ENCODE measurements around the gene ADRB1.
A peak's percentile ranks its signal among the peaks of the same experiment; 100 is the strongest.

ADRB1 gene

DNA sequence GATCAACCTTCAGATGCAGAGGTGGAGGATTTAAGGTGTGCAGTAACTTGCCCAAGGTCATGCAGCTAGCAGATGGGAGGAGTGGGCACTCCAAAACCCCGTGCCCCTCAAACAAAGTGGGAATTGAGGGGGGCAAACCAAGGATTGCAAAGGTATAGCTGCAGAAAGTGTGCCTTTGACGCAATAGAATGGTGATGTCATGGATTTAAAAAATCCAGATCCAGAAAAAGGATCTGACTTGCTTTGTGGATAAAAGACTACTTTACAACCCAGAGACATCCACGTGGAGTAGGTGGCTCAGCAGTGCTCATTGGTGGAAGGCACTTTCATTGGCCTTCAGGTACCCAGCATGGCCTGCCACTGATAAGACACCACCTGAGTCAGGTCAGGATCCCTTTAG lies 15.7 kb upstream of the ADRB1 start:
- no peaks in the 10 kb centered on the region for H3K4me1 ChIP-seq (ENCODE audit: insufficient read depth, low read length)
- no peaks in the 10 kb centered on the region for H3K9me3 ChIP-seq (ENCODE audit: low read length)
- H3K27me3 ChIP-seq (ENCODE audit: control insufficient read depth in 1 of 2, insufficient read depth in 2 of 2, low read length in 2 of 2) = no peaks in the 10 kb centered on the region
- H3K4me3 ChIP-seq (ENCODE audit: low read depth in 1 of 2, low read length in 2 of 2) = no peak overlapping the region
- H3K27ac ChIP-seq (ENCODE audit: low read depth, low read length) = no peak overlapping the region
- H3K36me3 ChIP-seq (ENCODE audit: insufficient read depth, low read length) = no peaks in the 10 kb centered on the region
- no peak overlapping the region for H3K9ac ChIP-seq (ENCODE audit: low read length)

DNA sequence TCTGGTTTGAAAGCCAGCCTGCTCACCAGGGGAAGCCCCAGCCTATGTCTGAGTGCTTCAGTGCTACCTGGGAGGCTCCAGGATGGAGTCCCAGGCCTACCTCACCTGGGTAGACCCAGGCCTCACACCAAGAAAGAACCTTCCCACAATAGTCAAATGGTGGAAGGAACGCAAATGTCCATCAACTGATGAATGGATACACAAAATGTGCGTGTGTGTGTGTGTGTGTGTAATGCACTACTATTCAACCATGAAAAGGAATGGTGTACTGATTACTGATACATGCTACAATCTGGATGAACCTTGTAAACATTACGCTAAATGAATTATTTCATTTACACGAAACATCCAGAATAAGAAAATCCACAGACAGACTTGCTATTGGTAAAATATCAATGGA lies 15.2 kb upstream of the ADRB1 start:
- no peak overlapping the region for H3K9ac ChIP-seq (ENCODE audit: low read length)
- no peak overlapping the region for H3K27ac ChIP-seq (ENCODE audit: low read depth, low read length)
- H3K4me1 ChIP-seq (ENCODE audit: insufficient read depth, low read length) = no peaks in the 10 kb centered on the region
- H3K36me3 ChIP-seq (ENCODE audit: insufficient read depth, low read length) = no peaks in the 10 kb centered on the region
- H3K4me3 ChIP-seq (ENCODE audit: low read depth in 1 of 2, low read length in 2 of 2) = no peak overlapping the region
- H3K9me3 ChIP-seq (ENCODE audit: low read length) = no peaks in the 10 kb centered on the region
- no peaks in the 10 kb centered on the region for H3K27me3 ChIP-seq (ENCODE audit: control insufficient read depth in 1 of 2, insufficient read depth in 2 of 2, low read length in 2 of 2)

DNA sequence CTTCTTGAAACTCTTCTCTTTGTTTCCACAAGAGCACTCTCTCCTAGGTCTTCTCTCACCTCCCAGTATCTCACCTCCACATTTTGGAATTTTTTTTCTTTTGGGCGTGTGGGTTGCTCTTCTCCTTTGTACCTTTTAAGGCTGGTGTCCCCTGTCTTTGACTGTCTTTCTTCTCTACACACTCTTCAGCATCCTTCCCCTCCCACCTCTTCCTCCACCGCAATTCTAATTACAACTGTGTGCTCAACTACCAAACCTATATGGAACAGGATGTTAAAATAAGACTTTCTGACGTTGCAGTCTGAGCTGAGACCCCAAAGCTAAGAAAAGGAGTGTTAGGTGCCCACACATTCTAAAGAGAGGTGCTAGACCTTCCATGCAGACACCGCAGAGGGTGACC lies 14.0 kb upstream of the ADRB1 start:
- H3K9me3 ChIP-seq (ENCODE audit: low read length) = no peaks in the 10 kb centered on the region
- H3K4me3 ChIP-seq (ENCODE audit: low read depth in 1 of 2, low read length in 2 of 2) = no peak overlapping the region
- H3K36me3 ChIP-seq (ENCODE audit: insufficient read depth, low read length) = no peaks in the 10 kb centered on the region
- H3K4me1 ChIP-seq (ENCODE audit: insufficient read depth, low read length) = no peaks in the 10 kb centered on the region
- no peak overlapping the region for H3K9ac ChIP-seq (ENCODE audit: low read length)
- H3K27me3 ChIP-seq (ENCODE audit: control insufficient read depth in 1 of 2, insufficient read depth in 2 of 2, low read length in 2 of 2) = no peaks in the 10 kb centered on the region
- no peak overlapping the region for H3K27ac ChIP-seq (ENCODE audit: low read depth, low read length)

DNA sequence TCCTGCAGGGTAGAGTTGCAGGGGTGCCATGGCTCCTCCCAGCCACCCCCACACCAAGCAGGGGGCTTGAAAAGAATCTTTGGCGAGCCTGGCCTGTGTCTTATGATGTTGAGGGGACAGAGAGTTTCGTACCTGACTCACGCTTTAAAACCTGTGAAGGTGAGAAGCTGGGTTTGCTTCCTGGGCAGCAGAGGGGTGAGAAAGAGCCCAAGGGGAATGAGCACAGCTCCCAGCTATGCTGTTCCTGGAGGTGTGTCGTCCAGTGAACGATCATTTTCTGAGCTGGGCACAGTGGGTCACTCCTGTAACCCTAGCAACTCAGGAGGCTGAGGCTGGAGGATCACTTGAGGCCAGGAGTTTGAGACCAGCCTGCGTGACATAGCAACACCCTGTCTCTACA lies 13.5 kb upstream of the ADRB1 start:
- no peaks in the 10 kb centered on the region for H3K27me3 ChIP-seq (ENCODE audit: control insufficient read depth in 1 of 2, insufficient read depth in 2 of 2, low read length in 2 of 2)
- H3K27ac ChIP-seq (ENCODE audit: low read depth, low read length) = no peak overlapping the region

DNA sequence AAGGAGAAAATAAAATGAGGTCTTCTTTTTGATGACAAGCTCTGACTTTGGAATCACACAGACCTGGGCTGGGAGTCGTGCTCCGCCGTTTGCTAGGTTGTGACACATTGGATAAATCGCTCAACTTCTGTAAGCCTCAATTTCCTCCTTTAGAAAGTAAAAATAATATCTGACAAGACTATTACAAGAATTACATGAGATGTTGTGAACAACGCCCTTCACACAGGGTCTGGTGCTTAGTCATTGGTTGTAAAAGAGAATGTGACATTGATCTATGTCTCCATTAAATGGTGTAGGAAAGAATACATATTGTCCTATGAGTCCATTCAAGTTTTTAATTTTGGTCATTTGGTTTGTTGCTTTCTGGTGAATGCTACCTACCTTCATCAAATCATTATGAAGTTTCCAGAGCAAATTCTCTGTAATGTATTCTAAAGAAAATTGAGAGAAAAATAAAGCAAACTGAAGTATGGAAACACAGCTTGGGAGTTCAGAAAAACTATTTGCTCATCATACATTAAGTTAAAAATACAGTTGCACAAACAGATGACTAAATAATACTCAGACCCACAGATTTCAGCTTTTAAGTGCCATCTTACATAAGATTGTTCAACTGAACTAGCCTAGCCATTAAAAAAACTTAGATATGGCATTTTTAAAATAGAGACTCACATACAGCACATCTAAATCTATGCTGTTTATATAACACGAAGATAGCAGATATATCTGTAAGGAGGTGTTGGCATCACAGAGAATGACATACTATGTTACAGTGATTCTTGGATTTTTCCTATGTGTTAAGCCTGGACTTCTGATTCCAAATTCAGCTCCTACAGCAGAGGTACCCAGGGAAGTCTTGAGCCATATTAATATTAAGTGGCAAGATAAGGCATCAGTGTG lies 12.3 kb upstream of the ADRB1 start:
- Histone ChIP-seq H3K4me3 (ENCODE audit: low read depth in 1 of 2, low read length in 2 of 2) (no peak overlapping the region), H3K27me3 (ENCODE audit: control insufficient read depth in 1 of 2, insufficient read depth in 2 of 2, low read length in 2 of 2) (no peaks in the 10 kb centered on the region), H3K36me3 (ENCODE audit: insufficient read depth, low read length) (no peaks in the 10 kb centered on the region), H3K4me1 (ENCODE audit: insufficient read depth, low read length) (no peaks in the 10 kb centered on the region), H3K9me3 (ENCODE audit: low read length) (no peaks in the 10 kb centered on the region), H3K9ac (ENCODE audit: low read length) (no peak overlapping the region), H3K27ac (ENCODE audit: low read depth, low read length) (no peak overlapping the region)

More for the DNA sequence above, 13.5 kb upstream of the ADRB1 start:
- H3K36me3 ChIP-seq (ENCODE audit: insufficient read depth, low read length) = no peaks in the 10 kb centered on the region
- no peaks in the 10 kb centered on the region for H3K4me1 ChIP-seq (ENCODE audit: insufficient read depth, low read length)
- H3K4me3 ChIP-seq (ENCODE audit: low read depth in 1 of 2, low read length in 2 of 2) = no peak overlapping the region
- no peak overlapping the region for H3K9ac ChIP-seq (ENCODE audit: low read length)
- H3K9me3 ChIP-seq (ENCODE audit: low read length) = no peaks in the 10 kb centered on the region

DNA sequence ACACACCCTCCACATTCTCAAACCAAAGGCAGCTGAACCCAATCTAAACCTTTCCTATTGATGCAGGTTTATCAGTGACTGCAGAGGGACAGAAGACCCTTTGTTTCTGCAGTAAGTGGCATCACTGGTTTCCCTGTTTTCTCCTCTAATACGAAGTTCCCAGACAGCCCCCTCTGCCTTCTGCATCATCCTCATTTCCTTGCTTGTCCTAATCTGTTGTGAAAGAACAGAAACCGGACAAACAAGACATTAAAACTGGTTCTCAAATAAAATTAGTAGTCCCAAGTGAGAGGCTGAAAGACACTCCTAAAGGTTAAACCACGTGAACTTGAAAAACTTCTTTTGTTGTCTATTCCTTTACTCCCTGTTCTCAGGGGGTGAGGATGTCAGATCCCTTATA lies 10.1 kb upstream of the ADRB1 start:
- Histone ChIP-seq H3K4me1 (ENCODE audit: insufficient read depth, low read length) (no peaks in the 10 kb centered on the region), H3K9me3 (ENCODE audit: low read length) (no peaks in the 10 kb centered on the region), H3K9ac (ENCODE audit: low read length) (no peak overlapping the region), H3K27me3 (ENCODE audit: control insufficient read depth in 1 of 2, insufficient read depth in 2 of 2, low read length in 2 of 2) (no peaks in the 10 kb centered on the region), H3K4me3 (ENCODE audit: low read depth in 1 of 2, low read length in 2 of 2) (no peak overlapping the region), H3K36me3 (ENCODE audit: insufficient read depth, low read length) (no peaks in the 10 kb centered on the region), H3K27ac (ENCODE audit: low read depth, low read length) (no peak overlapping the region)

DNA sequence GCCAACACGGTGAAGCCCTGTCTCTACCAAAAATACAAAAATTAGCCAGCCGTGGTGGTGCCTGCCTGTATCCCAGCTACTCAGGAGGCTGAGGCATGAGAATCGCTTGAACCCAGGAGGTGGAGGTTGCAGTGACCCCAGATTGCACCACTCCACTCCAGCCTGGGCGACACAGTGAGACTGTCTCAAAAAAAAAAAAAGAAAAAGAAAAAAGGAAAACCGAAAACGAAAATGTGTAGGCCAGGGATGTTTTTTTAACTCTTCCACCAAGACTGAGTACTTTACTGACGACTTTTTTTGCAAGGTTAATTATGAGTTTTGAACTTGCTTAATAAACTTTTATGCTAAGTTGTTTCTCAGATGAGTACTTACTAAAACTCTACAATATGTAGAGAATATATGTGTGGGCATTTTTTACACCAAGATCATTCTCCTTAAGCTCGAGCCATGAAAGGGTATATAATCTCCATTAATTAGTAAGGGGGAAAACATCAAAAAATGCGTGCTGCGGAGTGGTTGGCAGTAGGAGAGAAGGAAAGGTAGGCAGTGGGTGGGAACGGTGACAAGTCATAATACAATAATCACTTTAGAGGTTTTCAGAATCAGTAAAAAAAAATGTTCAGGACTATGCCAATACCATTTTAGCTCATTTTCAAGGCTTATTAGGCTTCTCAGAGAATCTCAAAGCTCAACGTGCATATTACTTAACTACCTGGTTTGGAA lies 8.6 kb upstream of the ADRB1 start:
- H3K4me3 ChIP-seq (ENCODE audit: low read depth in 1 of 2, low read length in 2 of 2) = no peak overlapping the region
- H3K36me3 ChIP-seq (ENCODE audit: insufficient read depth, low read length) = no peaks in the 10 kb centered on the region
- H3K27ac ChIP-seq (ENCODE audit: low read depth, low read length) = no peak overlapping the region

DNA sequence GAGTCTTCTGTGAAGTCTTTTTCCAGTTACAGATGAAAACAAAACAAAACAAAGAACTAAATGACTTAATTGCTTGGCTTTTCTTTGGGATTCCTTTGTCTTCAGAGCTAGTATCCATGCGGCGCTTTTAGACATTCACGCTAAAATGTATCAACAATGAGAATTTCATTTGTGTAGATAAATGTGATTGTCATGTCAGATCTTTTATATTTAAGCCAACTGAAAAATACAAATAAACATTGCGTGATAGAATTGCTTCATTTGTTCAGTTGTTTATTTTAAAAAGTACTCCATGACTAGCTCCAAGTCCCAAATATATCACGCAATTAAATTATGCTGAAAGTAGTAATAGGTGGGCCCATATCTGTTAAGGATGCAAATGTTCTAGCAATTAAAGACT lies 7.9 kb upstream of the ADRB1 start:
- no peak overlapping the region for H3K27ac ChIP-seq (ENCODE audit: low read depth, low read length)
- no peak overlapping the region for H3K9ac ChIP-seq (ENCODE audit: low read length)
- H3K9me3 ChIP-seq (ENCODE audit: low read length) = no peaks in the 10 kb centered on the region
- H3K27me3 ChIP-seq (ENCODE audit: control insufficient read depth in 1 of 2, insufficient read depth in 2 of 2, low read length in 2 of 2) = no peaks in the 10 kb centered on the region
- no peaks in the 10 kb centered on the region for H3K36me3 ChIP-seq (ENCODE audit: insufficient read depth, low read length)
- no peak overlapping the region for H3K4me3 ChIP-seq (ENCODE audit: low read depth in 1 of 2, low read length in 2 of 2)
- H3K4me1 ChIP-seq (ENCODE audit: insufficient read depth, low read length) = no peaks in the 10 kb centered on the region

More for the DNA sequence above, 8.6 kb upstream of the ADRB1 start:
- no peaks in the 10 kb centered on the region for H3K9me3 ChIP-seq (ENCODE audit: low read length)
- H3K27me3 ChIP-seq (ENCODE audit: control insufficient read depth in 1 of 2, insufficient read depth in 2 of 2, low read length in 2 of 2) = no peaks in the 10 kb centered on the region
- no peak overlapping the region for H3K9ac ChIP-seq (ENCODE audit: low read length)
- H3K4me1 ChIP-seq (ENCODE audit: insufficient read depth, low read length) = no peaks in the 10 kb centered on the region

DNA sequence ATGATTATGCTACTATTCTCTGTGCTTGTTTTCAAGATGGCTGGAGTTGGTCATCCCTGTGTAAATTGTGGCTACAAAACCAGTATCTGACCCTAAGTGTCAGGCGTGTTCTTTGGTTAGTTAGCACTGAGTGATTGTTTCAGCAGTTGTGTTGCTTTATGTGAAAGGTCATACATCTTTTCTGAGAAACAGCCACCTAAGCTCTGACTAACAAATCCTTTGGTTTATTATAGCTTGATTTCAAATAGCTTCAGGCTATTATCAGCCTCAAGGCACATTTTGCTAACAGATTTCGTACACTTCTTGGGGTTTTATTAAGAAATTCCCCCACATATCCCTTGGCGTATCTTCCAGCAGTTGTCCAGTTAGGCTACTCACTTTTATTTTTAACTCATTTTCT lies 4.8 kb upstream of the ADRB1 start:
- Histone ChIP-seq H3K27ac (ENCODE audit: low read depth, low read length) (no peak overlapping the region), H3K36me3 (ENCODE audit: insufficient read depth, low read length) (no peaks in the 10 kb centered on the region), H3K27me3 (ENCODE audit: control insufficient read depth in 1 of 2, insufficient read depth in 2 of 2, low read length in 2 of 2) (peaks cover 0 to 20% of the 10 kb centered on the region in 2 donors), H3K9me3 (ENCODE audit: low read length) (no peaks in the 10 kb centered on the region), H3K9ac (ENCODE audit: low read length) (no peak overlapping the region), H3K4me1 (ENCODE audit: insufficient read depth, low read length) (no peaks in the 10 kb centered on the region), H3K4me3 (ENCODE audit: low read depth in 1 of 2, low read length in 2 of 2) (no peak overlapping the region)

DNA sequence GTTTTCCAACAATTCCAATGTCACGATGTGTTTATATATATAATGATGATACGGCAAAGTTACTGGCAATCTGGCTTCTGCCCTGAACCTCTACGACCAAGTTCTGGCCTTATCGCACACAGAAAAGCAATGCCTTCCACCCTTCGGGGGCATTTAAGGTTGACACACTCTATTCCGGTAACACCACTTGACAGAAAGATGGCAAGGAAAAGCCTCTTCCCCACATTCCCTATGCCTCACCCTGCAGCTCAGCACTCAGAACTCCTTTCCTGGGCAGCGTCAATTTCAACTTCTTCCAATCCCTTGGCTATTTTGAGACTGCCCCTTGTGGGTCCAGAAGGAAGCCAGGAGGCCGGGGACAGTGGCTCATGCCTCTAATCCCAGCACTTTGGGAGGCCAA lies 2.5 kb upstream of the ADRB1 start:
- H3K27me3 ChIP-seq (ENCODE audit: control insufficient read depth in 1 of 2, insufficient read depth in 2 of 2, low read length in 2 of 2) = peaks cover 0 to 25% of the 10 kb centered on the region in 2 donors
- no peak overlapping the region for H3K9ac ChIP-seq (ENCODE audit: low read length)
- H3K4me3 ChIP-seq (ENCODE audit: low read depth in 1 of 2, low read length in 2 of 2) = no peak overlapping the region
- no peak overlapping the region for H3K27ac ChIP-seq (ENCODE audit: low read depth, low read length)
- H3K36me3 ChIP-seq (ENCODE audit: insufficient read depth, low read length) = no peaks in the 10 kb centered on the region
- H3K9me3 ChIP-seq (ENCODE audit: low read length) = no peaks in the 10 kb centered on the region
- no peaks in the 10 kb centered on the region for H3K4me1 ChIP-seq (ENCODE audit: insufficient read depth, low read length)

DNA sequence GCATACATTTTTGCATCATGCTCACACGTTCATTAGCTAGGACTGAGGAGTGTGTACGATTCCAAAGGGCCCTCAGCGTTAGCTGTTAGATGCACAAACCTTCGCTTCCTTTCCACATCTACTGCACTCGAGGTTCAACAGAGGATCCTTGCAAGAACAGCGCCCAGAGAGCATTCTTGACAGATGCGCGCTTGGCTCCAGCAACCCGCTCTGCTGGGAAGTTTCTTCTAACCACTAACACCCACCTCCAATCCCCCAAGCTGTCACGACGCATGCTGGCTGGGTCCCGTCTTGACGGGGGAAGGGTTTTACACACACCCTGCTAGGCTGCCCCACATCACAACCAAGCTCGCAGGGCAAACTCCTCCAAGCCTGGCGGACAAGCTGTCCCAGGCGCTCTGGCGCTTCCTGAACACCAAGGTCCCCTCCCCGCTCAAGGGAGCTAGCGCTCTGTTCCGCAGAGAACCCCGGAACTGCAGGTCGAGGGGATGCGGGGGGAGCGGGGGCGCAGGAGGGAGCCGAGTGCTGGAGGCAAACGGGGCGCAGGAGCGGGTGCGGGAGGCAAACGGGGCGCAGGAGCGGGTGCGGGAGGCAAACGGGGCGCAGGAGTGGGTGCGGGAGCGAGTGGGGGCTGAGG lies 653 bp upstream of the ADRB1 start:
- Histone ChIP-seq H3K9me3 (ENCODE audit: low read length) (no peaks in the 10 kb centered on the region), H3K27ac (ENCODE audit: low read depth, low read length) (peak overlapping the region; percentile 65), H3K36me3 (ENCODE audit: insufficient read depth, low read length) (no peaks in the 10 kb centered on the region), H3K4me1 (ENCODE audit: insufficient read depth, low read length) (no peaks in the 10 kb centered on the region), H3K4me3 (ENCODE audit: low read depth in 1 of 2, low read length in 2 of 2) (peak overlapping the region; percentile 32 to 49), H3K27me3 (ENCODE audit: control insufficient read depth in 1 of 2, insufficient read depth in 2 of 2, low read length in 2 of 2) (peaks cover 0 to 25% of the 10 kb centered on the region in 2 donors), H3K9ac (ENCODE audit: low read length) (no peak overlapping the region)

Measured in muscle layer of colon (tissue), 2 donors.